Colonic mucosa (tissue), 4 donors: Measurements from ENCODE around the gene PHF14. TPM values are rescaled to one million over a fixed set of nuclear protein-coding genes. Genes with fewer than 3 reads are reported as not detected.
A peak's percentile ranks its signal among the peaks of the same experiment; 100 is the strongest.

Experiments used
- DNase-seq: peaks from one replicate; pipeline ENCODE4 v3.0.0-alpha.2; 2020
- H3K27ac ChIP-seq: fragments of 200-600 bp; one replicate; pipeline ENCODE4 v1.8.0; 2021
- H3K27me3 ChIP-seq: fragments of 200-600 bp; one replicate; pipeline ENCODE4 v1.8.0; 2021
- H3K36me3 ChIP-seq: fragments of 200-600 bp; one replicate; pipeline ENCODE4 v1.8.0; 2021
- H3K4me1 ChIP-seq: fragments of 200-600 bp; one replicate; pipeline ENCODE4 v1.8.0; 2021; ENCODE audit warnings: mild to moderate bottlenecking
- H3K4me3 ChIP-seq: fragments of 200-600 bp; one replicate; pipeline ENCODE4 v1.8.0; 2021
- H3K9ac ChIP-seq, 2 donors: one replicate each; pipeline ENCODE4 v1.7.0; 2013; ENCODE audit warnings: control low read depth in 2 of 2, low read depth in 2 of 2, low read length in 2 of 2
- H3K9me3 ChIP-seq: fragments of 200-600 bp; one replicate; pipeline ENCODE4 v1.8.0; 2021
- CTCF ChIP-seq: fragments of 200-600 bp; IDR thresholded peaks from one replicate; pipeline ENCODE4 v1.8.0; 2022; ENCODE audit warnings: antibody characterized with exemption, mild to moderate bottlenecking
- intact Hi-C: fragments of 100-400 bp; cut with DNase I; formaldehyde crosslinking; loops from one replicate; pipeline ENCODE4 v1.14.1; 2022
- total RNA-seq, 2 donors: library from RNA; stranded (reverse); fragmentation: NEBNext Ultra II Directional in 1 of 2; extraction: Animal tissue kit (Norgen Biotek cat#: 25700) in 1 of 2; gene quantifications; one replicate each; pipeline ENCODE4 v1.2.1, GENCODE V29; 2021
- donor health status: healthy.
- donor health status: DM: no; HTN: no; CAD: no.
- donor health status: DM: no; HTN: no; CAD: no.

PHF14 gene
- total RNA-seq, 2 donors from 2014 or later, result 25.8 to 28.5 TPM

GRCh38 chr7:11203224-11203623 lies 229.6 kb downstream of the PHF14 start:
- Histone ChIP-seq H3K36me3 (no peaks in the 10 kb centered on the region), H3K27ac (no peak overlapping the region), H3K4me3 (no peak overlapping the region), H3K9me3 (no peaks in the 10 kb centered on the region), H3K27me3 (no peaks in the 10 kb centered on the region), H3K9ac (no peak overlapping the region), H3K4me1 (no peaks in the 10 kb centered on the region)
- no peak for TF ChIP-seq CTCF
- intact Hi-C loops, result no loop called here
- no peak for DNase-seq

DNA sequence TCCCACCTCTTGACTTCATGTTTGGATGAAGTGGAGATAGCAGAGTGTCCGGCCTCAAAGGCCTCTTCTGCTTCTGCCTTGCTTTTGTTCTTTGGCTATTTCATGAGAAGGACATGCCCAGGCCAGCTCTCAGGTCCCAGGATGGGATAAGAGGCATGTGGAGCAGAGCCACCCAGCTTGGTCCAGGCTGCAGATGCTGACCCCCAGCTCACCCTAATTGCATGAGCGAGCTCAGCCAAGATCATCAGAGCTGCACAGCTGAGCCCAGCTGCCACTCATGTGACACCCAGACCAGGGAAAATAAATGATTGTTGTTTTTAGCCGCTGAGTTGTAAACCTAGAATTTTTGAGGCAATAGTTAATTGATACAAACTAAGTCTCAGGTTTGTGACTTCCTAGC lies 230.0 kb downstream of the PHF14 start:
- DNase-seq, result peak; percentile 24
- Histone ChIP-seq H3K4me3 (no peak overlapping the region), H3K9ac (no peak overlapping the region), H3K36me3 (no peaks in the 10 kb centered on the region), H3K4me1 (no peaks in the 10 kb centered on the region), H3K27ac (no peak overlapping the region), H3K9me3 (no peaks in the 10 kb centered on the region), H3K27me3 (no peaks in the 10 kb centered on the region)
- no peak for TF ChIP-seq CTCF
- intact Hi-C loops, result no loop called here

DNA sequence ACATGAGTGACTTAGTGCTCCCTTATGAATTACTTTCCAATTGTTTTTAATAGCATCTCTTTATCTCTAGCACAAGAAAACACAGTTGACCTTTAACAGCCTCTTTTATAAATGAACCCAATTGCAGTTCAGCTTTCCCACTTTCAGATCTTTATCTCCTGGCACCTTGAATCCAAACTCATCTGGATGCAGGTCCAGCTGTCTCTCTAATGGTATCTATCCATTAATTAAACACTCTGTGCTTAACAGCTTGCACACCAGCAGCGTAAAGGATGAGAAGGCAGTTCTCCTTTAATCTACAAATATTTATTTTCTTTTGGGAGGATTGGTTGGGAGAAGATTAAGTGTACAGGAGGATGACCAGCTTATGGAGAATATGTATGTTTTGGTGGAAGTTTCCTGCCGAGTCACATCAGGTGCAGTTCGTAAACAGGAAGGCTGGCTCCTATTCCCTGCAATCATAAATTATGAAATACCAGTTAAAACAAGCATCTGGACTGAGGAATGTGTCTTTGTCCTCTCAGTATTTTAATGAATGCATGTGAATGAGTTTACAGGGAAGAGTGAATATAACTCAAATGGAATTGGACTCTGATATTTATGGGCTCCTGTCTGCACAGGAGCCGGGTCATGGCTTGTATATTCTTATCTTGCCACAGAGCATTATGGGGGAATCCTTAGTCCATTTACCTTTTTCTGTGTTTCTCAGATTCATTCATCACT lies 232.7 kb downstream of the PHF14 start:
- Histone ChIP-seq H3K9me3 (no peaks in the 10 kb centered on the region), H3K36me3 (no peaks in the 10 kb centered on the region), H3K9ac (no peak overlapping the region), H3K27me3 (no peaks in the 10 kb centered on the region), H3K27ac (no peak overlapping the region), H3K4me3 (no peak overlapping the region), H3K4me1 (no peaks in the 10 kb centered on the region)
- intact Hi-C loops, result no loop called here
- TF ChIP-seq CTCF, result no peak
- DNase-seq, result no peak

- Histone ChIP-seq H3K9ac (no peak overlapping the region), H3K4me1 (no peaks in the 10 kb centered on the region), H3K27me3 (no peaks in the 10 kb centered on the region), H3K4me3 (no peak overlapping the region), H3K36me3 (no peaks in the 10 kb centered on the region), H3K27ac (no peak overlapping the region), H3K9me3 (no peaks in the 10 kb centered on the region)
- intact Hi-C loops, result no loop called here
- DNase-seq, result no peak
- no peak for TF ChIP-seq CTCF
These were observed 233.9 kb downstream of the PHF14 start for GRCh38 chr7:11207565-11207964.

- no peak for TF ChIP-seq CTCF
- H3K27ac ChIP-seq, result no peak overlapping the region
- H3K4me3 ChIP-seq, result no peak overlapping the region
- no peaks in the 10 kb centered on the region for H3K9me3 ChIP-seq
- no peaks in the 10 kb centered on the region for H3K27me3 ChIP-seq
- no peak for DNase-seq
- H3K36me3 ChIP-seq, result no peaks in the 10 kb centered on the region
- no peaks in the 10 kb centered on the region for H3K4me1 ChIP-seq
- H3K9ac ChIP-seq, result no peak overlapping the region
- intact Hi-C loops, result no loop called here
These were observed 235.3 kb downstream of the PHF14 start for GRCh38 chr7:11208883-11209465.
